Measurements from ENCODE around the gene BCR.
"Not testable (repeated sequence)": the region's sequence is repeated elsewhere in the genome, so short reads cannot be mapped to it uniquely, and the experiment has no call there.

DNA sequence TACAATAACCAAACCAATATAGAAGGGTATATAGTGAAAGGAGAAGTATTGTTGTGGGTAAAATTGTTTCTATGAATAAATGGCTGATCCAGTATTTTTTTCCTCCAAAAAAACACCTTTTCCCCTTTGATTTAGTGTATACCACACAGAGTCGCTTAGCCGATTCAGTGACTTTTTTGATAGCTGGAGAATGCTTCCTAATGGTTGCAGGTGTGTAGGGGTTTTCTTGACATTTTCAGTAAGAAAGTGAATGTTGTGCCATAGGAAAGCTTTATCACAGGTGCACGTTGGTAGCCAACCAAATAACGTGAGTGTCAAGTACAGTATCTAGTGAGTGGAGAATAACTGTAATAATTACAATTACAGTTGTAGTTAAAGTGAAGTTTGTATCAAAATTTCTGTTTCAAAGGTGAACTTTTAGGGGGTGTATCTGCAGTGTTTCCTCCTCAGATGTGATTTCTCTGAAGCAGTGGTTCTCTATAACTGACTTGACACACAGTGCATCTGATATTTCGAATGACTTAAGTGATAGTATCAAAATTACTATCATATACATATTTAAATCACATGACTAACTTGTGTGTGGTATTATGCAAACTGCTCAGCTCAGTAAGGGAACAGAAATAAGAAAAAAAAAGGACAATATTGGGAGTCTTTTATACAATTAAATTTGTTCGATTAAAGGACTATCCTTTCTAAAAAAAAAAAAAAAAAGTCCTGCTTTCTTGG, 143.8 kb downstream of the BCR start:
- not testable (repeated sequence) for TF ChIP-seq POLR2A (IDR thresholded peaks at IDR 0.05)
- TF ChIP-seq, protein P1, sequence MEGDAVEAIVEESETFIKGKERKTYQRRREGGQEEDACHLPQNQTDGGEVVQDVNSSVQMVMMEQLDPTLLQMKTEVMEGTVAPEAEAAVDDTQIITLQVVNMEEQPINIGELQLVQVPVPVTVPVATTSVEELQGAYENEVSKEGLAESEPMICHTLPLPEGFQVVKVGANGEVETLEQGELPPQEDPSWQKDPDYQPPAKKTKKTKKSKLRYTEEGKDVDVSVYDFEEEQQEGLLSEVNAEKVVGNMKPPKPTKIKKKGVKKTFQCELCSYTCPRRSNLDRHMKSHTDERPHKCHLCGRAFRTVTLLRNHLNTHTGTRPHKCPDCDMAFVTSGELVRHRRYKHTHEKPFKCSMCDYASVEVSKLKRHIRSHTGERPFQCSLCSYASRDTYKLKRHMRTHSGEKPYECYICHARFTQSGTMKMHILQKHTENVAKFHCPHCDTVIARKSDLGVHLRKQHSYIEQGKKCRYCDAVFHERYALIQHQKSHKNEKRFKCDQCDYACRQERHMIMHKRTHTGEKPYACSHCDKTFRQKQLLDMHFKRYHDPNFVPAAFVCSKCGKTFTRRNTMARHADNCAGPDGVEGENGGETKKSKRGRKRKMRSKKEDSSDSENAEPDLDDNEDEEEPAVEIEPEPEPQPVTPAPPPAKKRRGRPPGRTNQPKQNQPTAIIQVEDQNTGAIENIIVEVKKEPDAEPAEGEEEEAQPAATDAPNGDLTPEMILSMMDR (IDR thresholded peaks at IDR 0.05): not testable (repeated sequence)
